Thyroid gland (tissue), 4 donors: ENCODE measurements around the gene KRTAP3-3.

Source experiments
- POLR2A ChIP-seq, 2 donors: fragments of 450-650 bp; IDR thresholded peaks; one replicate each; pipeline ENCODE4 v1.6.1; 2017; ENCODE audit warnings: antibody characterized with exemption in 2 of 2, mild to moderate bottlenecking in 2 of 2, moderate library complexity in 1 of 2
- TF ChIP-seq, protein P1 (sequence below), 6 experiments: fragments of 200-600 bp in 3 of 6; fragments of 450-650 bp in 3 of 6; sonication (generic) in 3 of 6; IDR thresholded peaks; one replicate each; pipeline ENCODE4 v1.5.1; 2016 to 2019; ENCODE audit warnings: antibody characterized with exemption in 6 of 6, mild to moderate bottlenecking in 2 of 6, inconsistent platforms in 1 of 6, moderate library complexity in 1 of 6

DNA sequence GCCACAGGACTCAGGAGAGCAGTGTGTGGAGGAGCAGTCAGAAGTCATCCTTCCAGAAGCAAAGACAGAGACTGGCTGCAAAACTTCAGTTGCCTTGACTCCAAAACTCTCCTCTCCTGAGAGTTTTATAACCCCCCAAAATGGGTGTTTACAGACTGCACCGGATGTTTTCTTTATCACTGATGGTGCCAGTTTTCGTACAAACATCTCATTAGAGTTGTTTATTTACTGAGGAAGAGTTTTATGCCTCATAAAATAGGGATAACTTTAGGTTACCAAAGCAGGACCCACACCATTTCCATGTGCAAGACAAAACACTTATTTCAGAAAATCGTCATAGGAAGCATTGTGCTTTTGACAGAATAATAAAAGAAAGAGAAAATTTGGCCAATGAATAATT lies 9.7 kb downstream of the KRTAP3-3 start, which contains the start of gene KRT40:
- TF ChIP-seq, protein P1, sequence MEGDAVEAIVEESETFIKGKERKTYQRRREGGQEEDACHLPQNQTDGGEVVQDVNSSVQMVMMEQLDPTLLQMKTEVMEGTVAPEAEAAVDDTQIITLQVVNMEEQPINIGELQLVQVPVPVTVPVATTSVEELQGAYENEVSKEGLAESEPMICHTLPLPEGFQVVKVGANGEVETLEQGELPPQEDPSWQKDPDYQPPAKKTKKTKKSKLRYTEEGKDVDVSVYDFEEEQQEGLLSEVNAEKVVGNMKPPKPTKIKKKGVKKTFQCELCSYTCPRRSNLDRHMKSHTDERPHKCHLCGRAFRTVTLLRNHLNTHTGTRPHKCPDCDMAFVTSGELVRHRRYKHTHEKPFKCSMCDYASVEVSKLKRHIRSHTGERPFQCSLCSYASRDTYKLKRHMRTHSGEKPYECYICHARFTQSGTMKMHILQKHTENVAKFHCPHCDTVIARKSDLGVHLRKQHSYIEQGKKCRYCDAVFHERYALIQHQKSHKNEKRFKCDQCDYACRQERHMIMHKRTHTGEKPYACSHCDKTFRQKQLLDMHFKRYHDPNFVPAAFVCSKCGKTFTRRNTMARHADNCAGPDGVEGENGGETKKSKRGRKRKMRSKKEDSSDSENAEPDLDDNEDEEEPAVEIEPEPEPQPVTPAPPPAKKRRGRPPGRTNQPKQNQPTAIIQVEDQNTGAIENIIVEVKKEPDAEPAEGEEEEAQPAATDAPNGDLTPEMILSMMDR (IDR thresholded peaks at IDR 0.05), result no peak
- no peak for TF ChIP-seq POLR2A (IDR thresholded peaks at IDR 0.05)
